ENCODE data around the gene UBASH3A.

UBASH3A gene

DNA sequence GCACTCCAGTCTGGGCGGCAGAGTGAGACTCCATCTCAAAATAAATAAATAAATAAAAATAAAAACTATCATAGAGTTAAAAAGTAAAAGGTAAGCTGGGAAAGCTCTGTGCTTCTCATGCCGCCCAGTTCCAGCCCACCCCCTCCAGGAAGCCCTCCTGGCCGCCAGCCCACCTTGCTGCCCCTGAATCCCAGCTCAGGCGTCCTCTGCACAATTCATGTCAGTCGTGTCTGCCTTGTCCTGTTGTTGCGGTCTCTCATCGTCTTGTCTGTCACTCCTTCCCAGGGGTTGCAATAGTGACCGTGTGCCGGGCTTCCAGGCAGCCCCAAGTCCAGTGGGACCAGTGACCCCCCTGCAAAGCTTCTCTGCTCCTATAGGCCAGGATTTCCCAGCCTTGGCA lies 48.2 kb downstream of the UBASH3A start:
- no peak for DNase-seq (ENCODE audit: low read depth)

DNA sequence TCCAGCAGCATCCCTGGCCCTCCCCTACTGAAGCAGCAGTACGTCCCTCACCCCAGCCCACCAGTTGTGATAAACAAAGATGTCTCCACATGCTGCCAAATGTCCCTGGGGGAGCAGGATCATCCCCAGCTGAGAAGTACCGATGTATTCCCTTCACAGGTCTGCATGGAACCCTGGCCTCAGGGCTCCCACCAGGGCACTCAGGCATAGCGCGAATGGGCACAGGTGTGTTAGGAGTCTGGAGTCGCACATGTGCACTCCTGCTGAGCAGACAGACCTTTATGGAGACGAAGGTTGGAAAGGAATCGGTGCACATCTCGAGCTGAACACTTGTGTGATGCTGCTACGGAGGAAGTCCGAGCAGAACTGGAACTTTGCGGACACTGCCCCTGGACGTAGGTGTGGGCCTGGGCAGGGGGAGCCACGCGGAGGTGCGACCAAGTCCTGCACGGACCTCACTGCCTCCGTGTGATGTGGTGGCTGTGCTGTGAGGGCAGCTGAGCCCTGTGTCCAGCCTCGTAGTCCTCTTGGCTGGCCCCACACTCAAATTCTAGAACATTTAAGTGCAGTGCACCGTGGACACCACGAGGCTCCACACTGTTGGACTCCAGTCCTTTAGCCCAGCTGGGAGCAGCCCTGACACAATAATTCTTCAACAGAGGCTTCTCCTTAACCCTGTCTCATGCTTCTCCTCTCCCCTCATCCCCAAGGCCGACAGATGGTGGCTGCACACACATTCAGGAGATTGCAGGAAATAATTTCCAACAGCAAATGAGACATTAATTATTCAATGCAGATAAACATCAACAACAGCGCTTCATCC lies 48.9 kb downstream of the UBASH3A start:
- no peak for DNase-seq (ENCODE audit: low read depth)

- no peak for DNase-seq (ENCODE audit: low read depth)
Observed at GRCh38 chr21:42453224-42453985, 49.7 kb downstream of the UBASH3A start.

GRCh38 chr21:42453986-42454570 lies 50.4 kb downstream of the UBASH3A start:
- no peak for DNase-seq (ENCODE audit: low read depth)

GRCh38 chr21:42454786-42455185 lies 51.1 kb downstream of the UBASH3A start:
- DNase-seq (ENCODE audit: low read depth), result no peak

GRCh38 chr21:42455196-42455595 lies 51.5 kb downstream of the UBASH3A start:
- no peak for DNase-seq (ENCODE audit: low read depth)

GRCh38 chr21:42455754-42456440 lies 52.2 kb downstream of the UBASH3A start:
- no peak for DNase-seq (ENCODE audit: low read depth)

DNA sequence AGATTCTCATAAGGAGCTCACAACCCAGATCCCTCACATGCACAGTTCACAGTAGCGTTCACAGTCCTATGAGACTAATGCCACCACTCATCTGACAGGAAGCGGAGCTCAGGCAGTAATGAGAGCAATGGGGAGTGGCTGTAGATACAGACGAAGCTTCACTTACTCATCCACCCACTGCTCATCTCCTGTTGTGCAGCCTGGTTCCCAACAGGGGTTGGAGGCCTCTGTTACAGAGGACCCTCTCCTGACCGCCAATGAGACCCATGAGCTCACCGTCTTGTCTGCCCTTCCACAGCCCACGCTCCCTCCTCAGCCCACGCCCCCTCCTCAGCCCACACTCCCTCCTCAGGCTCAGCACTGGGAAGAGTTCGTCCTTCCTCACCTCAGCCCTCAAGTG lies 52.8 kb downstream of the UBASH3A start:
- DNase-seq (ENCODE audit: low read depth), result no peak

DNA sequence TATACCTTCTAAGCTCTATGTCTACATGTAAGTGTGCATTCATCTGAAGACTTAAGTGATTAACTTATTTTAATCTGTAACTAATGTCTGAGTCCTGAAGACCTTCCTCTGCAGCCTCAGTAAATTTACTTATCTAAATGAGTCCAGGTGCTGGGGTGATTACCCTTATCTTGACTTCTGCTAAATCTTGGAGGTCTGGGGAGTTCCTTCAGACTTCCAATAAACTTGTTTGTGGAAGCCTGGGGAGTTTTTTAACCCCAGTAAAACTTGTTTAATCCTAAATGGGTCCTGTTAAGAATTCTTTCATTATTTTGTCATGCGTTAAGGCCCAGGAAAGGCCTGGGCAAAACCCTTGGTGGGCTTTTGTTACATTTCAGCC lies 55.4 kb downstream of the UBASH3A start:
- no peak for DNase-seq (ENCODE audit: low read depth)

- no peak for DNase-seq (ENCODE audit: low read depth)
Observed at GRCh38 chr21:42459546-42460215, 56.0 kb downstream of the UBASH3A start.

DNA sequence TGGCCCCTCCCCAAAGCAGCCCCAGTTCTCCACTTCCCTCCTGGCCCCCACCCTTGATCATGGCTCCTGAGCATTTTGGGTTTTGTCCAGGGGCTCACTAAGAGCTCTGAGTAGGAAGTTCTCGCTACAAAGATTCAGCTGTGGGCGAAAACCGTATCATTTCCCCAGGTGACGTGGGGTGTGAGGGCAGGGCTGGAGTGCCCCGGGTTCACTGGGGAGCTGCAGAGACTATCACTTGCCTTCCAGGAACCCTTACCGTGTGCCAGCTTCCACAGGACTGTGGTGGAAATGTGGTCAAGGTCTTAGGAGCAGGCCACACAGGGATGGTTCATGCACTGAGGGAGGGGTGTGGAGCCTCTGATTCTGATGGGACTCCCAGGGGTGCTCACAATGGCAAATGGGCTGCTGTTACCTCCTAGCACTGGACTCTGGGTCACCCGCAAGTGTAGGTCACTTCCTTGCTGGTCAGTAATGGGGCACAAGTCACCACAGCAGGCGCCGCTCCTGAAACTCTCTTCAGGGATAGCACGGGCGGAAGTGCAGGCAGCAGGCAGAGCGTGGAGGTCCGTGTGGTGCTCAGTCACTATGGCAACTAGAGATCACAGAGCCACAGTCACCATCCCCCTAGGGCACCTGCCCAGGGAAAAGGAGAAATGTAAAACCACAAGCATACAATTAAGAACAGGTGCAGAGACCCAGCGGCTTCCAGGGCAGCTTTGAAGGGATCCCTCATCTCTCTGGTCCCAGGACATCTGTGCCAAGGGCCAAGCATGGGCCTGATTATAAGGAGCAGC lies 56.9 kb downstream of the UBASH3A start:
- no peak for DNase-seq (ENCODE audit: low read depth)

DNA sequence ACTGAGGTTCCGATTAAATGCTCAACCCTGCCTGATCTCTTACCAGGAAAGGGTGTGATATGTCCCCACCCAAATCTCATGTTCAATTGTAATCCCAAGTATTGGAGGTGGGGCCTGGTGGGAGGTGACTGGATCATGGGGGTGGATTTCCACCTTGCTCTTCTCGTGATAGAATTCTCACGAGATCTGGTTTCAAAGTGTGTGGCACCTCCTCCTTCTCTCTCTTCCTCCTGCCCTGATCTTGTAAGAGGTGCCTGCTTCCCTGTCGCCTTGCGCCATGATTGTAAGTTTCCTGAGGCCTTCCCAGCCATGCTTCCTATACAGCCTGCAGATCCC lies 57.5 kb downstream of the UBASH3A start:
- no peak for DNase-seq (ENCODE audit: low read depth)

- DNase-seq (ENCODE audit: low read depth), result no peak
Observed at GRCh38 chr21:42461881-42462877, 58.5 kb downstream of the UBASH3A start.

GRCh38 chr21:42463861-42464515 lies 60.3 kb downstream of the UBASH3A start:
- no peak for DNase-seq (ENCODE audit: low read depth)

DNA sequence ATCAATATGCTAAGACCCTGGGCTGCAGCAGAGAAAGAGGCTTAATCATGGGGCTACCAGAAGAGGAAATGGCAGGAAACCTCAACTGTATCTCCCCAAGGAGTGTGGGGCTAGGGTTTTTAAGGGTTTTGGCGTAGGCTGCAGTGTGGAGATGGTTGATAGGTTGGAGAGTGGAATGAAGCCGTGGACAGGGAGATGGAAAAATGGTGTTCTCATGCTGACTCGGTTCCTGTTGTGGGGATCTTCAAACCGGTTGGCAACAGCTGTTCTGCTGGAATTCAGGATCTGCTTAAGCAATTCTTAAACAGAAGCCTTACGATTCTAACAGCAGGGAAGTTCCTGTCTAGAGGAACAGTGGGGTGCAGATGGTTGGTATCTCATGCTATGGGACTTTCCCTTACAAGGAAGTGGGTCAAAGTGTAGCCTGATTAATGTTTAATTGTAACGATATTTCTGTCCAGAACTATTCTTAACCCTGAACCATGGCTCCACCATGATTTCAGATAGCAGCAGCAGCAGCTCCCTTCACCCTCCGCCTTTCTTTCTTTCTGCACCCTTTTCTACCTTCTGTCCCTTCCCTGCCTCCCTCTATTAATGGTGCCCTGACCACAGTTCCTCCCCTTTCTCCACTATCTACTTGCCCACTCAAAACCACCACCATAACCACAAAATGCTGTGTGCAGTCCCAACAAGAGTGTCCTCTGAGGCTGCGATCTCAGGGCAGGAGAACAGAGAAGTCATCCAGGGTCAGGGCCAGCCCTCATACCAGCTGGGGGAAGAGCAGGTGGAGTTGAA lies 61.5 kb downstream of the UBASH3A start:
- no peak for DNase-seq (ENCODE audit: low read depth)

- no peak for DNase-seq (ENCODE audit: low read depth)
Observed at GRCh38 chr21:42465803-42466127, 62.1 kb downstream of the UBASH3A start.

- DNase-seq (ENCODE audit: low read depth), result no peak
Observed at GRCh38 chr21:42466700-42467099, 63.0 kb downstream of the UBASH3A start.

GRCh38 chr21:42467140-42467983 lies 63.7 kb downstream of the UBASH3A start:
- no peak for DNase-seq (ENCODE audit: low read depth)

Data from stimulated activated CD8-positive, alpha-beta memory T cell treated with anti-CD3 and anti-CD28 coated beads, Interleukin-15, amount 100 ng/mL, for 24 hours (primary cell).